ENCODE results near the gene CGB7. TPM values are rescaled to one million over a fixed set of nuclear protein-coding genes. Genes with fewer than 3 reads are reported as not detected.

The CGB7 gene
- total and polyA plus RNA-seq, 10 of the 15 experiments (the other 5 are each of a cell fraction or from before 2014, with no cell fraction given), result 0.06 TPM; not detected in 9

DNA sequence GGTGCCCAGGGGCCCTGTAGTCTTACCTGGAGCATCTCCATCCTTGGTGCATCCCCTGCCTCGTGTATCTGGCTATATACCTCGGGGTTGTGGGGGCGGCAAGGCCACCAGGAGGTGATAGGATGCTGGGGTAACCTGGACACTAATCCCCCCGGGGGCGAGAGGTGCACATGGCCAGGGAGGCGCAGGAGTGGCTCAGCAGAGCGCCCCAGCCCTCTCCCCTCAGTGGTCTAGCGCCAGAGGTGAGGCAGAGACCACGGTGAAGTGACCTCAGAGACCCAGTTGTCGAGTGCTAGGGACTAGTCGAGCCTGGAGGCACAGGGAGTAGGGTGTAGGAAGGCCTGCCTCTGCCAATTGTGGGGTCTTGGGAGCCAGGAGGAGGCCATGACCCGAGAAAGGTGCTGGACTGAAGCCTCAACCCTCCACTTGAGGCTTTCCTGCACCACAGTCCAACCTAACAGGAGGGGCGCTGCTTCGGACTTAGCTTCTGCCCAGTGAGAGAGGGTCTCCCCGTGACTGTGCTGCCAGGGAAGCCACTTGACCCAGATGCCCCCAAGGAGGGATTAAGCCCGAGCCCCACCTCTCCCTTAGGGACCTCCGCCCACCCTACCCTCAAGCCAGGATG is 40.4 kb downstream of the CGB7 start, which contains the start of gene LHB (continued):
- TF ChIP-seq, protein P1, sequence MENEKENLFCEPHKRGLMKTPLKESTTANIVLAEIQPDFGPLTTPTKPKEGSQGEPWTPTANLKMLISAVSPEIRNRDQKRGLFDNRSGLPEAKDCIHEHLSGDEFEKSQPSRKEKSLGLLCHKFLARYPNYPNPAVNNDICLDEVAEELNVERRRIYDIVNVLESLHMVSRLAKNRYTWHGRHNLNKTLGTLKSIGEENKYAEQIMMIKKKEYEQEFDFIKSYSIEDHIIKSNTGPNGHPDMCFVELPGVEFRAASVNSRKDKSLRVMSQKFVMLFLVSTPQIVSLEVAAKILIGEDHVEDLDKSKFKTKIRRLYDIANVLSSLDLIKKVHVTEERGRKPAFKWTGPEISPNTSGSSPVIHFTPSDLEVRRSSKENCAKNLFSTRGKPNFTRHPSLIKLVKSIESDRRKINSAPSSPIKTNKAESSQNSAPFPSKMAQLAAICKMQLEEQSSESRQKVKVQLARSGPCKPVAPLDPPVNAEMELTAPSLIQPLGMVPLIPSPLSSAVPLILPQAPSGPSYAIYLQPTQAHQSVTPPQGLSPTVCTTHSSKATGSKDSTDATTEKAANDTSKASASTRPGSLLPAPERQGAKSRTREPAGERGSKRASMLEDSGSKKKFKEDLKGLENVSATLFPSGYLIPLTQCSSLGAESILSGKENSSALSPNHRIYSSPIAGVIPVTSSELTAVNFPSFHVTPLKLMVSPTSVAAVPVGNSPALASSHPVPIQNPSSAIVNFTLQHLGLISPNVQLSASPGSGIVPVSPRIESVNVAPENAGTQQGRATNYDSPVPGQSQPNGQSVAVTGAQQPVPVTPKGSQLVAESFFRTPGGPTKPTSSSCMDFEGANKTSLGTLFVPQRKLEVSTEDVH (IDR thresholded peaks at IDR 0.05; ENCODE audit: low read depth, partially characterized antibody), result no peak
- TF ChIP-seq NR2F1 (conservative IDR thresholded peaks at IDR 0.05) (no peak), HDAC6 (IDR thresholded peaks at IDR 0.05; ENCODE audit: unreplicated experiment) (no peak)

DNA sequence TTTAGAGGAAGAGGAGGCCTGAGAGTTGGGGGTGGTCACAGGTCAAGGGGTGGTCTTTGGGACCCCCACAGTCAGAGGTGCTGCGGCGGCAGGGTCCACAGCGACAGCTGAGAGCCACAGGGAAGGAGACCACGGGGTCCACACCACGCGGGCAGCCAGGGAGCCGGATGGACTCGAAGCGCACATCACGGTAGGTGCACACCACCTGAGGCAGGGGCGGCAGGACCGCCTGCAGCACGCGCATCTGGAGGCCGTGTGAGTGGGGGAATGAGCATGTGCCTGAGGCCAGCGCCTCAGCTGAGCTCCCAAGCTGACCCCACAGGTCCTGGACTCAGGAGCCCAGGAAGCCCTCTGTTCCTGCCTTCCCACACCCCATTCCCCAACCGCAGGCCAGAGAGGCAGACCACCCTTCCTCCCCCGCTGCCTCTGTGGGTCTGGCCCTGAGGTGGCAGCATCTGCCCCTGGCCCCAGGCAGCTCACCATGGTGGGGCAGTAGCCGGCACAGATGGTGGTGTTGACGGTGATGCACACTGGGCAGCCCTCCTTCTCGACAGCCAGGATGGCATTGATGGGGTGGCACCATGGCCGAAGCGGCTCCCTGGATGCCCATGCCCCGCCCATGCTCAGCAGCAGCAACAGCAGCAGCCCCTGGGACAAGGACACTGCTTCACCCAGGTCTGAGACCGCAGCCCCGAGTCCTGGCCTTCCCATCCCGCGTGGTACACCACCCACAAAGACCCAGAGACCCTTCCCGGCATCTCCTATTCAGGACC is 41.3 kb downstream of the CGB7 start:
- H3K27me3 ChIP-seq (replicated peaks in 1 of 2; ENCODE audit: control insufficient read depth in 2 of 2, insufficient read depth in 2 of 2, low read length in 1 of 2), result no peaks in the 10 kb centered on the region
- peaks cover 12% of the 10 kb centered on the region for H3K4me1 ChIP-seq (ENCODE audit: control insufficient read depth, insufficient read depth, low read length)
- POLR2A ChIA-PET, result no interaction called here
- H3K4me2 ChIP-seq (ENCODE audit: control insufficient read depth, insufficient read depth), result no peak overlapping the region
- no peaks in the 10 kb centered on the region for H4K20me1 ChIP-seq (ENCODE audit: control insufficient read depth, insufficient read depth)
- in situ Hi-C loops (cut with MboI) (no loop called here), intact Hi-C loops (cut with micrococcal nuclease; ENCODE audit: unreplicated experiment) (no loop called here)
- BruUV-seq (replicated peaks), result no TSS peak
- CTCF ChIA-PET, result no interaction called here
- no peaks in the 10 kb centered on the region for H3K9me3 ChIP-seq (replicated peaks; ENCODE audit: control insufficient read depth, insufficient read depth, low read length)
- H3K27ac ChIP-seq (ENCODE audit: control insufficient read depth, insufficient read depth), result no peak overlapping the region
- FAIRE-seq (no peak), ATAC-seq (no peak), DNase-seq (ENCODE audit: low read depth, low spot score) (no peak)
- RAD21 ChIA-PET (ENCODE audit: unreplicated experiment), result no interaction called here
- peaks cover 0 to 9% of the 10 kb centered on the region in 2 experiments; a peak in 2 of 4 replicates for H3K36me3 ChIP-seq (ENCODE audit: control insufficient read depth in 2 of 2, insufficient read depth in 2 of 2, low read length in 1 of 2)
- no peak overlapping the region for H2AFZ ChIP-seq (ENCODE audit: control insufficient read depth, low read depth, low read length)
- 97% methylated on average over 24 of the region's 29 CpGs for WGBS (ENCODE audit: insufficient coverage, insufficient replicate concordance, low lambda C conversion rate, missing lambda C conversion rate)
- no peak for TF ChIP-seq NFYB (IDR thresholded peaks at IDR 0.05; ENCODE audit: insufficient read depth, low read depth, low read length)
- no peak for TF ChIP-seq EGR1 (IDR thresholded peaks at IDR 0.05; ENCODE audit: borderline replicate concordance in 1 of 2, low read depth in 2 of 2, low read length in 2 of 2)
- 0 out of 2 replicates have a peak, but pooled peaks have one; percentile 6 for TF ChIP-seq POLR2A (IDR thresholded peaks at IDR 0.05; ENCODE audit: low read depth, low read length)
- TF ChIP-seq ESRRA (IDR thresholded peaks at IDR 0.05; ENCODE audit: low read length), result no peak
- TF ChIP-seq SMAD5 (IDR thresholded peaks at IDR 0.05; ENCODE audit: low read depth), result no peak
- TF ChIP-seq SUZ12 (IDR thresholded peaks at IDR 0.05; ENCODE audit: unreplicated experiment), result no peak
- SMC1A ChIA-PET (ENCODE audit: uncharacterized antibody, unreplicated experiment), result no interaction called here
- H3K79me2 ChIP-seq (ENCODE audit: control insufficient read depth, insufficient read depth, low read length), result no peaks in the 10 kb centered on the region
- no peak overlapping the region for H3K9ac ChIP-seq (ENCODE audit: control insufficient read depth, insufficient read depth, low read length)
- no peak overlapping the region for H3K4me3 ChIP-seq

All from GM12878 (cell line).